HepG2 (cell line): Measurements from ENCODE around the gene CALD1. TPM values are rescaled to one million over a fixed set of nuclear protein-coding genes. Genes with fewer than 3 reads are reported as not detected.

Source experiments
- AGO2 ChIP-seq: fragments of 200-400 bp; formaldehyde crosslinking; optimal IDR thresholded peaks from 2 replicates; pipeline ENCODE3; 2017; ENCODE audit warnings: mild to moderate bottlenecking, low read depth, low read length, moderate library complexity
- CBX1 ChIP-seq: IDR thresholded peaks from one replicate; pipeline ENCODE4 v1.6.1; 2016; ENCODE audit warnings: antibody characterized with exemption, low read depth
- DMAP1 ChIP-seq: IDR thresholded peaks from 2 replicates; pipeline ENCODE4 v1.6.1; 2016
- FLYWCH1 ChIP-seq: sonication (generic); formaldehyde crosslinking; IDR thresholded peaks from 2 replicates; pipeline ENCODE4 v1.8.1; 2023; ENCODE audit warnings: mild to moderate bottlenecking, missing genetic modification reagents
- GTF3A ChIP-seq: sonication (generic); formaldehyde crosslinking; conservative IDR thresholded peaks from 2 replicates; pipeline ENCODE4 v1.4.0; 2020; ENCODE audit warnings: mild to moderate bottlenecking, missing genetic modification reagents
- KDM6A ChIP-seq: IDR thresholded peaks from 2 replicates; pipeline ENCODE4 v1.6.1; 2016; ENCODE audit warnings: low read depth
- KLF16 ChIP-seq, 2 experiments: sonication (generic) in 1 of 2; formaldehyde crosslinking in 1 of 2; IDR thresholded peaks; 2 replicates each; pipeline versions ENCODE4 v1.6.1 to v1.8.0; 2016 to 2023; ENCODE audit warnings: missing genetic modification reagents in 2 of 2, missing compliant biosample characterization in 1 of 2
- MEF2D ChIP-seq: sonication (generic); formaldehyde crosslinking; IDR thresholded peaks from 2 replicates; pipeline ENCODE4 v1.5.1; 2020; ENCODE audit warnings: mild to moderate bottlenecking, missing genetic modification reagents
- NR2F1 ChIP-seq, 2 experiments: fragments of 450-650 bp in 1 of 2; formaldehyde crosslinking in 1 of 2; IDR thresholded peaks; 2 replicates each; pipeline versions ENCODE4 v1.5.0 to v1.6.1; 2016 to 2020; ENCODE audit warnings: mild to moderate bottlenecking in 1 of 2, missing compliant biosample characterization in 1 of 2, missing genetic modification reagents in 1 of 2, moderate library complexity in 1 of 2
- NR3C1 ChIP-seq: sonication (generic); formaldehyde crosslinking; IDR thresholded peaks from 2 replicates; pipeline ENCODE4 v1.4.0; 2020; ENCODE audit warnings: missing genetic modification reagents
- POLR2AphosphoS5 ChIP-seq: IDR thresholded peaks from 2 replicates; pipeline ENCODE4 v1.6.1; 2012; ENCODE audit warnings: low read depth, low read length
- RBAK ChIP-seq: sonication (generic); formaldehyde crosslinking; IDR thresholded peaks from 2 replicates; pipeline ENCODE4 v1.5.1; 2020; ENCODE audit warnings: mild to moderate bottlenecking, missing genetic modification reagents
- SIX4 ChIP-seq: sonication (generic); formaldehyde crosslinking; IDR thresholded peaks from 2 replicates; pipeline ENCODE4 v1.4.0; 2020; ENCODE audit warnings: missing genetic modification reagents
- SMAD3 ChIP-seq: sonication (generic); formaldehyde crosslinking; IDR thresholded peaks from 2 replicates; pipeline ENCODE4 v1.4.0; 2020; ENCODE audit warnings: missing genetic modification reagents
- SMARCC2 ChIP-seq: fragments of 450-650 bp; IDR thresholded peaks from 2 replicates; pipeline ENCODE4 v1.6.1; 2017; ENCODE audit warnings: antibody characterized with exemption, mild to moderate bottlenecking
- SOX5 ChIP-seq: IDR thresholded peaks from 2 replicates; pipeline ENCODE4 v1.6.1; 2016; ENCODE audit warnings: borderline replicate concordance
- SP5 ChIP-seq: IDR thresholded peaks from 2 replicates; pipeline ENCODE4 v1.6.1; 2016; ENCODE audit warnings: low read depth, borderline replicate concordance
- XRCC5 ChIP-seq: fragments of 200-400 bp; formaldehyde crosslinking; optimal IDR thresholded peaks from 2 replicates; pipeline ENCODE3; 2017; ENCODE audit warnings: mild to moderate bottlenecking, low read length
- ZNF101 ChIP-seq: sonication (generic); formaldehyde crosslinking; IDR thresholded peaks from 2 replicates; pipeline ENCODE4 v1.4.0; 2020; ENCODE audit warnings: mild to moderate bottlenecking, low read depth, missing genetic modification reagents, borderline replicate concordance
- ZNF549 ChIP-seq: sonication (generic); formaldehyde crosslinking; IDR thresholded peaks from 2 replicates; pipeline ENCODE4 v1.5.0; 2020; ENCODE audit warnings: missing genetic modification reagents
- ZNF567 ChIP-seq: sonication (generic); formaldehyde crosslinking; IDR thresholded peaks from 2 replicates; pipeline ENCODE4 v1.8.1; 2023; ENCODE audit warnings: mild to moderate bottlenecking, missing genetic modification reagents, borderline replicate concordance
- ZNF709 ChIP-seq: sonication (generic); formaldehyde crosslinking; IDR thresholded peaks from 2 replicates; pipeline ENCODE4 v1.5.0; 2020; ENCODE audit warnings: mild to moderate bottlenecking, missing genetic modification reagents
- ZSCAN21 ChIP-seq: sonication (generic); formaldehyde crosslinking; IDR thresholded peaks from 2 replicates; pipeline ENCODE4 v1.8.0; 2022; ENCODE audit warnings: mild to moderate bottlenecking, missing genetic modification reagents, moderate library complexity, borderline replicate concordance
- ZSCAN9 ChIP-seq: IDR thresholded peaks from 2 replicates; pipeline ENCODE4 v1.6.1; 2016; ENCODE audit warnings: borderline replicate concordance
- polyA plus RNA-seq, 8 experiments: library from polyadenylated mRNA; depleted of rRNA in 3 of 8; stranded (reverse) in 7 of 8; unstranded in 1 of 8; fragments of >200 nt; fragmentation: Illumina TruSeq in 4 of 8; extraction: Trizol in 4 of 8; gene quantifications; 2 replicates each; pipeline versions ENCODE4 v1.2.1 to v1.2.3, GENCODE V29; 2011 to 2016; ENCODE audit warnings: low read depth in 4 of 8, missing spikeins in 1 of 8, mixed read lengths in 1 of 8; ENCODE audit not compliant: insufficient read depth in 1 of 8
- total RNA-seq, 5 experiments: library from RNA; depleted of rRNA; stranded (reverse); fragments of >200 nt; fragmentation: Illumina TruSeq; extraction: Trizol; gene quantifications; 2 replicates each; pipeline ENCODE4 v1.2.3, GENCODE V29; 2016; ENCODE audit warnings: low read depth in 1 of 5
- TF ChIP-seq, protein P1 (sequence below): sonication (generic); formaldehyde crosslinking; IDR thresholded peaks from 2 replicates; pipeline ENCODE4 v1.8.0; 2022; ENCODE audit warnings: low read depth, missing genetic modification reagents
- TF ChIP-seq, protein P2 (sequence below): sonication (generic); formaldehyde crosslinking; IDR thresholded peaks from 2 replicates; pipeline ENCODE4 v1.5.1; 2020; ENCODE audit warnings: missing genetic modification reagents, mild to moderate bottlenecking, borderline replicate concordance
- TF ChIP-seq, protein P3 (sequence below): IDR thresholded peaks from 2 replicates; pipeline ENCODE4 v1.6.1; 2016; ENCODE audit warnings: missing compliant biosample characterization, missing genetic modification reagents, borderline replicate concordance
- TF ChIP-seq, protein P4 (sequence below): sonication (generic); formaldehyde crosslinking; IDR thresholded peaks from 2 replicates; pipeline ENCODE4 v1.4.0; 2020; ENCODE audit warnings: missing genetic modification reagents

CALD1 gene
- total and polyA plus RNA-seq, 2 of the 13 experiments (the other 11 are each of a cell fraction or from before 2014, with no cell fraction given), result 53.0 to 112 TPM

DNA sequence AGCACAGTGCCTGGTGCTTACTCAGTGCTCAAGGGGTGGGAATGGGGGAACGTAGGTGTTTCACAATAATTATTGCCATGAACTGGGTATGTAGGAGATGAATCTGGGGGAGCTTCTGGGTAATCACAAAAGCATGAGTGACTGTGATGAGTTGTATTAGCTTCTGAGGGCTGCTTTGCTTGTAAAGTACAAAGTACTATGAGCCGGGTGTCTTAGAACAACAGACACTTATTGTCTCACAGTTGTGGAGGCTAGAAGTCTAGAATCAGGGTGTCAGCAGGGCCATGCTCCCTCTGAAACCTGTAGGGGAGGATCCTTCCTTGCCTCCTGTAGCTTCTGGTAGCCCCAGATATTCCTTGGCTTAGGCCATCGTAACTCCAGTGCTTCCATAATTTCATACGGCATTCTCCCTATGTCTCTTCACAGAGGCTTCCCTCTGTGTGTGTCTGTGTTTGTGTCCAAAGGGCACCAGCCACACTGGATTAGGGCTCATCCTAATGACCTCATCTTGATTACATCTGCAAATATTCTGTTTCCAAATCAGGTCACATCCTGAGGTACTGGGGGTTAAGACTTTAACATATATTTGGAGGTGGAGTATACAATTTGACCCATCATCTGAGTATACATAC lies 122.1 kb downstream of the CALD1 start (continued):
- TF ChIP-seq, protein P1, sequence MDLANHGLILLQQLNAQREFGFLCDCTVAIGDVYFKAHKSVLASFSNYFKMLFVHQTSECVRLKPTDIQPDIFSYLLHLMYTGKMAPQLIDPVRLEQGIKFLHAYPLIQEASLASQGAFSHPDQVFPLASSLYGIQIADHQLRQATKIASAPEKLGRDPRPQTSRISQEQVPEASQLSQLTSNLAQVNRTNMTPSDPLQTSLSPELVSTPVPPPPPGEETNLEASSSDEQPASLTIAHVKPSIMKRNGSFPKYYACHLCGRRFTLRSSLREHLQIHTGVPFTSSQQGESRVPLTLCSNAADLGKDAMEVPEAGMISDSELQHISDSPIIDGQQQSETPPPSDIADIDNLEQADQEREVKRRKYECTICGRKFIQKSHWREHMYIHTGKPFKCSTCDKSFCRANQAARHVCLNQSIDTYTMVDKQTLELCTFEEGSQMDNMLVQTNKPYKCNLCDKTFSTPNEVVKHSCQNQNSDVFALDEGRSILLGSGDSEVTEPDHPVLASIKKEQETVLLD (CRISPR knock-in tag), result no peak
- TF ChIP-seq NR3C1 (CRISPR knock-in tag) (no peak), FLYWCH1 (CRISPR knock-in tag) (no peak), ZSCAN9 (CRISPR knock-in tag) (0 out of 2 replicates have a peak, but pooled peaks have one; percentile 61), SMARCC2 (no peak), SIX4 (CRISPR knock-in tag) (no peak), ZNF549 (CRISPR knock-in tag) (no peak), MEF2D (CRISPR knock-in tag) (peak; percentile 31; the same call in 1 of the 2 replicates), POLR2AphosphoS5 (peak; percentile 36; the same call in 1 of the 2 replicates), ZSCAN21 (CRISPR knock-in tag) (no peak), RBAK (no peak), XRCC5 (no peak), NR2F1 (CRISPR knock-in tag; IDR thresholded peaks at IDR 0.05) (peak; percentile 10 to 42; a peak in 1 of 4 replicates), ZNF709 (CRISPR knock-in tag) (no peak), AGO2 (no peak), SP5 (no peak), SMAD3 (CRISPR knock-in tag) (peak; percentile 82; the same call in 1 of the 2 replicates), KDM6A (CRISPR knock-in tag) (peak; percentile 75), ZNF567 (CRISPR knock-in tag) (no peak), GTF3A (no peak), KLF16 (CRISPR knock-in tag; IDR thresholded peaks at IDR 0.05) (peak in 1 of 2 experiments; percentile 28; a peak in 1 of 4 replicates), ZNF101 (no peak), CBX1 (no peak), DMAP1 (CRISPR knock-in tag) (peak; percentile 54), SOX5 (CRISPR knock-in tag) (peak; percentile 65; the same call in 1 of the 2 replicates)
- TF ChIP-seq, protein P2, sequence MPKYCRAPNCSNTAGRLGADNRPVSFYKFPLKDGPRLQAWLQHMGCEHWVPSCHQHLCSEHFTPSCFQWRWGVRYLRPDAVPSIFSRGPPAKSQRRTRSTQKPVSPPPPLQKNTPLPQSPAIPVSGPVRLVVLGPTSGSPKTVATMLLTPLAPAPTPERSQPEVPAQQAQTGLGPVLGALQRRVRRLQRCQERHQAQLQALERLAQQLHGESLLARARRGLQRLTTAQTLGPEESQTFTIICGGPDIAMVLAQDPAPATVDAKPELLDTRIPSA, result no peak
- TF ChIP-seq, protein P3, sequence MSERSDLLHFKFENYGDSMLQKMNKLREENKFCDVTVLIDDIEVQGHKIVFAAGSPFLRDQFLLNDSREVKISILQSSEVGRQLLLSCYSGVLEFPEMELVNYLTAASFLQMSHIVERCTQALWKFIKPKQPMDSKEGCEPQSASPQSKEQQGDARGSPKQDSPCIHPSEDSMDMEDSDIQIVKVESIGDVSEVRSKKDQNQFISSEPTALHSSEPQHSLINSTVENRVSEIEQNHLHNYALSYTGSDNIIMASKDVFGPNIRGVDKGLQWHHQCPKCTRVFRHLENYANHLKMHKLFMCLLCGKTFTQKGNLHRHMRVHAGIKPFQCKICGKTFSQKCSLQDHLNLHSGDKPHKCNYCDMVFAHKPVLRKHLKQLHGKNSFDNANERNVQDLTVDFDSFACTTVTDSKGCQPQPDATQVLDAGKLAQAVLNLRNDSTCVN (CRISPR knock-in tag), result peak; percentile 18; the same call in 1 of the 2 replicates
- TF ChIP-seq, protein P4, sequence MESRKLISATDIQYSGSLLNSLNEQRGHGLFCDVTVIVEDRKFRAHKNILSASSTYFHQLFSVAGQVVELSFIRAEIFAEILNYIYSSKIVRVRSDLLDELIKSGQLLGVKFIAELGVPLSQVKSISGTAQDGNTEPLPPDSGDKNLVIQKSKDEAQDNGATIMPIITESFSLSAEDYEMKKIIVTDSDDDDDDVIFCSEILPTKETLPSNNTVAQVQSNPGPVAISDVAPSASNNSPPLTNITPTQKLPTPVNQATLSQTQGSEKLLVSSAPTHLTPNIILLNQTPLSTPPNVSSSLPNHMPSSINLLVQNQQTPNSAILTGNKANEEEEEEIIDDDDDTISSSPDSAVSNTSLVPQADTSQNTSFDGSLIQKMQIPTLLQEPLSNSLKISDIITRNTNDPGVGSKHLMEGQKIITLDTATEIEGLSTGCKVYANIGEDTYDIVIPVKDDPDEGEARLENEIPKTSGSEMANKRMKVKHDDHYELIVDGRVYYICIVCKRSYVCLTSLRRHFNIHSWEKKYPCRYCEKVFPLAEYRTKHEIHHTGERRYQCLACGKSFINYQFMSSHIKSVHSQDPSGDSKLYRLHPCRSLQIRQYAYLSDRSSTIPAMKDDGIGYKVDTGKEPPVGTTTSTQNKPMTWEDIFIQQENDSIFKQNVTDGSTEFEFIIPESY (CRISPR knock-in tag), result no peak
